Fibroblast of skin of abdomen (primary cell): ENCODE data around the gene UROC1.

Source experiments
- DNase-seq: peaks from one replicate; pipeline ENCODE4 v3.0.0-alpha.2; 2013

The UROC1 gene

DNA sequence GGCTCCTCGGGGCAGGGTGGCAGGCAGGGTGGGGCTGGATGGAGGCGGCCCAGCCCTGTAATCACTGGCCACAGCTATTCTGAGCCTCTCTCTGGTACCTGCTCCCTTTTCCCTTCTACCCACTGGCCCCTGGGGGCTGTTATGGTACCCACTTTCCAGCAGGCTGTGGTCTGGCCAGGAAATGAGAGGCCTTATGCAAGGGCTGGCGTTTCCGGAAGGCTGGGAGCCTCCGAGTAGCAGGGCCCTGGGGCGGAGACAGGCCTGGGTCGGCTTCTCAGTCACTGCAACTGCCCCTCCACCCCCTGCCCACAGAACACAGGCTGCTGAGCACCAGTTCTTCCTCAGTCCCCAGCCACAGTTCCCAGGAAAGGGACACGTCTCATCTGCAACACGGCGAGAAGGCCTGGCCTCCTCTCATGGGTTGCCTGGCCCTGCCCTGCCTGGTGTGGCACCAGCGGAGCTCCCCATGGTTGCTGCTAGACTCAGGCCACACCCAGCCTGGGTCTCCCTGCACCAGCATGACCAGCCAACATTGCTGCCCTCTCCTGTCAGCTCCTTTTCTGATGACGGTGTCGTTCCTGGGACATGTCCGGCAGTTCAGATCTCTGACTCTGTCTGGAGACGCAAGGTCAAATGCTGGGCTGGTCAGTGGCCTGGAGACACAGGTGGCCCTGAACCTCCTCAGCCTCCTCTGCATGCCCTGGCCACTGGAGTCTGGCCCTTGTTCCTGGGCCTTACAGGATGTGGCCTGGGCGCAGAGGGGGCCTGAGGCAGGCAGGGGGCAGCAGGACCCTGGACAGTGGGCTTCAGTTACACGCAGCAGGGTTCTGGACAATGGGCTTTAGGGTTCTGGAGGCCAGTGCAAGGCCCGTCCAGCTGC lies 12.8 kb upstream of the UROC1 start:
- no peak for DNase-seq

GRCh38 chr3:126529585-126530170 lies 12.1 kb upstream of the UROC1 start:
- no peak for DNase-seq

- DNase-seq: peak; percentile 10
These were observed 11.4 kb upstream of the UROC1 start for GRCh38 chr3:126528800-126529541.

DNA sequence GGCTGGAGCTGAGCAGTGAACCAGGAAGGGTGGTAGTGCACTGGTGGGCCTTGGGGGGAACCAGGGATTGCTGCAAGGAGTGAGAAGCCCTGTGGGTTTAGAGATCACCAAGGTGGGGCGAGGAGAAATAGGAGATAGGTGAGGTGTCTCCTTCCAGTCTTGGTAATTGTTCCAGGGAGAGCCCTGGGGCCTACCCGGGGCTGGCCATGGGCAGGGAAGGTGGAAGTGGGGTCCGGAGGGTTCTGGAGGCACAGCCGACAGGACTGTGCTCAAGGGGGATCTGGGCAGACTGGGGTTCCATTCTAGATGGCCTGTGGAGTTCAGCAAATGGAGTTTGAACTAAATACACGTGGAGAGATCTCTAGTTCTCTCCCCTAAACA lies 10.8 kb upstream of the UROC1 start:
- DNase-seq: no peak

DNA sequence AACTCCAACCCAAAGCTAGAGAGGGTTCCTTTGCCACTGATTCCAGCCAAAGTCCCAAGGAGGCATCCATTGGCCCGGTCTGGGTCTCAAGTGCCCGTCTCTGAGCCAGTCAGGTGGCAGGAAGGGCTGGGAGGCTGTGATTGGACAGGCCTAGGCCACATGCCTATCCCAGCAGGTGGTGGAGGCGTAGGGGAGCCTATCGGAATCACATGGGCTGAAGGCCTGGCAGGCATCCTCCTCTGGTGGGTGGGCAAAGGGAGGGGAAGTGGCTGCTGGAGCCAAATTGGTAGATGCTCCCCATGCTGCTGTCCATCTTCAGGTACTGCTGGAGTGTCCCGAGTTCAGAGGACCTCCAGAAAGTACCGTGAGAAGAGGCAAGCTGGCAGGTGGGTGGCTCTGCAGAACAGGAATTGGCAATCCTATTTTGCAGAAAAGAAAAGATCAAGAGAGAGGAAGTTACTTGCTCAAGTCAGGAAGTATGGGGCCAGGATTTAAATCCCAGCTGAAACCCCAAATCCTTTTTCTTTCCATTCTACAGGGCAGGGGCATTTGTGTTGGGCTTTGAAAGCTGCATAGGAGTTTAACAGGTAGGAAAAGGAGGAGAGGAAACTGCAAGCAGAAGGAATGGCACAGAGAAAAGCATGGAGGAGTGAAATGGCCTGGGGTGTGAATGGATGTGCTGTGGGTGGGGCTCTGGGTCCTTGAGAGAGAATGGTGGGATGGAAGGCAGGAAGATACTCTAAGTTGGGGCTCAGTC lies 10.1 kb upstream of the UROC1 start:
- DNase-seq: no peak

DNA sequence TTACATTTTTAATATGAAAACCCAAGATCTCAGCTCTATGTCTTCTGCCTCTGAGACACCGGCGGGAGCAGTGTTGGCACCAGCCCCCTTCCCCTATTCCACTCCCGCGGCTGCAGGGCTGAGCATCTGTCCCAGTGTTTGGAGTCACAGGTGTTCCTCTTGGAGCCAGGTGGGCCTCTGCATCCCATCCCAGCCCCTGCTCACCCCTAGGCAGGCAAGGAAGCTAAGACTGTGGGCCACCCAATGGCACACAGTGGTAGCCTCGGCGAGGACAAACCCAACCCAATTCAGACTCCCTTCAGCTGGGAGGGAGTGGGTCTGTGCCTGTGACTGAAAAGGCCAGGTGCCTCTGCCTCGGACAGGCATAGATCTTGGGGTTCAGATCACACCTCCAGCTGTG lies 9.4 kb upstream of the UROC1 start:
- DNase-seq: no peak

DNA sequence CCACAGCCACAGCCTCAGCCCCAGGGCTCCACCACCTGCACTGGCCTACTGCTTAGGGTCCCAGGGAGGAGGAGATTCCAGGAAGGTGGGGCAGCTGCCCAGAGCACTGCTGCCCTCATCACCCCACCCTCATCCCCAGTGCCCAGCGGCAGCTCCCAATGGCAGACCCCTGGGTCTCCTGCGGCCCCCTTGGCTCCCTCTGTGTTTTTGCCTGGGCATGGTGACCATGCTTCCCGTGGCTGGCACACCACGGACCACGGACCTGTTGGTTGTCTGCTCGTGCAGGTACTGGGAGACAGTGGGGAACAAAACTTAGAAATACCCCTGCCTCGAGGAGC lies 9.1 kb upstream of the UROC1 start:
- DNase-seq: no peak

DNA sequence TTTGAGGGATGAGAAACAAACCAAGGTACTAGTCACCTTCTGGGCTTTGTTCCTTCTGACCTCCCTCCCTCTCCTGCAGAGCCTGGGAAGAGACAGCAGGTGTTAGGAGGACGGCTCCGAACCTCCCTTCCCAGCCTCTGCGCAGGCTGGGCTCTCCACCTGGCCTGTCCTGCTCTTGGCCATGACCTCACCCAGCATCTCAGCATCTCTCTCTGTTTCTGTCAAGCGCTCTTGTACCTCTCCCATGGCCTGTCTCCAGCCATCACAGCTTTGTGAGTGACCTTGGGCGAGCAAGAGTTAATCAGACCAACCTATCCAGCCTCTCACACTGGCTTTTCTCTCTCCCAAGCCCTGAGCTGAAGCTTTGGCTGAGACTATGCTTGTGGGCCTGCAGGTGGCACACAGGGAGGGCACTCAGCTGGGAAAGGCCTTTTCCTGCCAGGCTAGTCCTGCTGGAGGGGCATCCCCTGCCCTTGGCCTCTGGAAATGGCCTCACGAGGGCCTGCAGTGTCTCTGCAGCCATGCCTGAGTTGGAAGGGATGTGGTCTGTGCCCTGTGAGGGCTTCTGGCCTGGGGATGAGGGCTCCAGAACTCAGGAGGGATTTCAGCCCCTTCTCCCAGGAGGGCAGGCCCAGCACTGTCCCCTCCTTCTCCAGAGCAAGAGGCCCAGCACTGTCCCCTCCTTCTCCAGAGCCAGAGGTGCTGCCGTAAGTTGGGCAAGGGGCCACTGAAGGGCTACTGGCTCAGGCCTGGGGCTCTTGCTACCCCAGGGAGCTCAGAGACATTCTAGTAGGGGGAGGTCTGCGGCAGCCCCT lies 8.5 kb upstream of the UROC1 start:
- DNase-seq: no peak

DNA sequence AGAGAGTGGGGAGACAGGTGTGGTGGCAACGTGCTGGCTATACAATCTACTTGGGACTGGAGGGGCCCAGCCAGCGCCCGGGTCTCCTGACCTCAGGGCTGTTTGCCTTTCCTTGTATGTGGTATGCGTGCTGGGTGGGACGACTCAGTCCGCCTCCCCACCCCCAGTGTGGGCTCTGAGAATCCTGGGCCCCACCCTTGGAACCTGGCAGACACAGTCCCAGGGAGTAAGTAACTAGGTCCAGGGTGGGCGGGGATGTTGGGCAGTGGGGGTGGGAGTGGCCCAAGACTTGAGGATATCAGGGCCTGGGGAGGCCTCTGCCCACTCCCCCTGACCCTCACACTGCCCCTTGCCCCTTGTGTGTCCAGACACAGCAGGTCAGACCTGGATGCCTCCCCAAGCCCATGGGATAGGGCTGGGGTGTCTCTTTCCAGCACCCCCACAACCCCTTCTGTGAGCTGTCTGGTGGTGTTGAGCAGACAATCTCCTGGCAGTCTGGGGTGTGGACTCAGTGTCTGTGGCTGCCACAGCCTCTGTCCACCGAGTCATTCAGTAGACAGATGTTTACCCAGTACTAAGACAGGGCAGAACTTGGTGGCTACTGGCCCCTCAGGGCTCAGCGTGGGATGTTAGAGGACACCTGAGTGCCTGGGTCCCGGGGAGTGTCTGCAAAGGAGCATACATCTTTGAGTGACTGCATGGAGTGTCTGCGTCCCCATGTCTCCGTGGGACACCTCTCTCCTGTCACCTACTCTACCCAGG lies 7.7 kb upstream of the UROC1 start:
- DNase-seq: no peak

DNA sequence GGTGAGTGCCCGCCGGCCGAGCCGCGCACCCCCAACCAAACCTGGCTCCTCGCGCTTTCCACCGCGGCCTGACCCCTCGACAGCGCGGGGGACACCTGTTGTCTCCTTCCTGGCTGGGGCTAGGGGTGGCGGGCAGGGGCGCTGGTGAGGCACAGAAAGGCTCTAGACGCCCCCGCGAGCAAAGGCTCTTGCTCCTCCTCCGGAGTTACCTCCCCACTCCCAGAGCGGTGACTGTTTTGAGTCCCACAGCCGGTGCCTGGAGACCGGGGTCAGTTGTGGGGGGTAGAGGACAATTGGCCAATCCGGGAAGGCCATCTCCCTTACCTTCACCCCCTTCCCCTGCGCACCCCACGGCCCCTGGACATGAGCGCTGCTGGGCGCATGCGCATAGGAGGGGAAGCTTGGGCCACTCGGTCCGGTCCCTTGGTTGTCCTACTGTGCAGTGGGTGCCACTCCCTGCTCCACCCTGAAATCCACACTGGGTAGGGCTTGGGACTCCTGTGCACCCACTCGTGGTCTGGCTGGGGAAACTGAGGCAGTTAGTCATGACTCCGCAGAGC lies 6.9 kb upstream of the UROC1 start:
- DNase-seq: no peak

DNA sequence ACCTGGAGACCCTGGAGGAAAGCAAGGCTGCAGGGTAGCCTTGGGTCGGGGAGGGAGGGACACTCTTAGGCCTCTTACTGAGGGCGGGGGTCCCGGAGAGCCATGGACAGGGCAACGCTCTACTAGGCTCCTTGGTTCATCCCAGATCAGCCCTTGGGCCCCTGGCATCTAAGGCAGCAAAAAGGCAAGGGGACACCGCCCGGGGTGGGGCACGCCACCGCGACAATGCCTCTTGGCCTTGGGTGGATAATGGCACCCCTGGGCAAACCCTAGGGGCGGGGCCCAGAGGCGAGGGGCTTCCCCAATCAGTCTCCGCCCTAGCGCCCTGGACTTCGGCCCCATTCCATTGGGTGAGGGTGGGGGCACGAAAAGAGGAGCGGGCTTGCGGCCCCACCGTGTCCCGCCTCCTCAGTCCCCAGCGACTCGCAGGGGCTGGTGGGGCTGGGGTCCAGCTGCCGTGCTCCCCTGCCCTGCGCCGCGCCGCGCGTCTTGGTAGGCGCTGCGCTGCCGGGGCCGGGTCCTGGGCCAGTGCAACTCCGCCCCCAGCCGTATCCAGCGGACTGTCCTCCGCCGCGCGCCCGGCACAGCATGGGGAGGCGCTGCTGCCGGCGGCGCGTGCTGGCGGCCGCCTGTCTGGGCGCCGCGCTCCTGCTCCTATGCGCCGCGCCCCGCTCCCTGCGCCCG lies 6.3 kb upstream of the UROC1 start, which contains the start of gene CHST13:
TSS of gene CHST13 (plus strand) at position 411 of the 684 bp plus-strand sequence. CDS start at position 589, 178 bp downstream.
- peak; percentile 15 for DNase-seq

DNA sequence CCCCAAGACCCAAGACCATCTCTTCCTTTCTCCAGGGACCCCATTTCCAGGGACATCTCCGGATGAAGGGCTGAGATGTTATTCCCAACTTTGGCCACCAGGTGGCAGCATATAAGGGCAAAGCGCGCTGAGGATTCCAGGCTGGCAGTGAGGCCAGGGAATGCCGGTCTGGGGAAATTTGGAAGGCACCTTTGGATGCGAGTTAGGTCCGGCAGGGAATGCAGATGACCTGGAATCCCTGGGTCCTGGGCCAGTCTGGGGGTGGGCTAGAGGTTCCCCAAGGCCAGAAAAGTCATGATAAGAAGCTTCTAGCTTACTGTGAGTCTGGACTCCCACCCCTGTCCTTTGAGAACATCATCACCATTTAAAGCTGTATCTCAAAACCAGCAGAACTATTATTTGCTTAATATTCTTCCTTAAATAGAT lies 4.8 kb upstream of the UROC1 start:
- DNase-seq: peak; percentile 39

GRCh38 chr3:126521122-126521891 lies 3.7 kb upstream of the UROC1 start:
- DNase-seq: no peak

DNA sequence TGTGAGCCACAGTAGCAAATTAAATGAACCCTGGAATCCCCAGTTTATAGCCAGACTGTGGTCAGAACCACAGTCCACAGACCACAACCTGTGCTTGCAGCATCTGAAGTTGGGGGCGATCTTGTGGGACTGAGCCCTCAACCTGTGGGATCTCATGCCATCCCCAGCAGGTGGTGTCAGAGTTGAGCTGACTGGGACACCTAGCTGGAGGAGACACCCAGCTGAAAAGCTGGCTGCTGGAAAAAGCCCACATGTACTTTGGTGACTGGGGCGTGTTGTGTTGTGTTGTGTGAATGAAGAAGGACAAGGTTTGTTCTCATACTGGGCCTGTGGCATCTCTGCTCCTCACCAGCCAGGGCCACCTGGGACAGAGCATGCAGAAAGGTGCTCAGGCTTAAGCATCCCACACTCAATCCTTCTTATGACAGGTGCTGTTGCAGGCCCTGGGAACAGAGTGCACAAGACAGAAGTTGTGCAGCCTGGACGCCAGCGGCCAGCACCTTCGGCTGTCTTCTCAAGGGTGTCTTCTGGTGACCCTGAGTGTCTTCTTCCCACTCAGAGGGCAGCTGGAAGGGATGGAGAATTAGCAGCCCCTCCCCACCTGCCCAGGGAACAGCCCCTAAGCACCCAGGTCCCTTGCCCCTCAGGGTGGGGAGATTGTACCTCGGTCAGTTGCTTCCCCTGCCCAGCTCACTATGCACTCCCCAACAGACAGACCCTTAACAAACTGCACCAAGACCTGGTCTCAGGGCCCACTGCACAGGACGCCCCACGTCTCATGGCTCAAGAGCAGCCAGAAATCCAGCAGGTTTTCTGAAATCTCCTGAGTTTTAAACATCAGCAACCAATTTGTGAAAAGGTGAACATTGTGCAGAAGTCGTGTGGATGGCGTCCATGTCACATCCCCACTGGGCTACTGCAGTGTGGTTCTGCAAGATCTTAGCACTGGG lies 2.2 kb upstream of the UROC1 start:
- DNase-seq: no peak

DNA sequence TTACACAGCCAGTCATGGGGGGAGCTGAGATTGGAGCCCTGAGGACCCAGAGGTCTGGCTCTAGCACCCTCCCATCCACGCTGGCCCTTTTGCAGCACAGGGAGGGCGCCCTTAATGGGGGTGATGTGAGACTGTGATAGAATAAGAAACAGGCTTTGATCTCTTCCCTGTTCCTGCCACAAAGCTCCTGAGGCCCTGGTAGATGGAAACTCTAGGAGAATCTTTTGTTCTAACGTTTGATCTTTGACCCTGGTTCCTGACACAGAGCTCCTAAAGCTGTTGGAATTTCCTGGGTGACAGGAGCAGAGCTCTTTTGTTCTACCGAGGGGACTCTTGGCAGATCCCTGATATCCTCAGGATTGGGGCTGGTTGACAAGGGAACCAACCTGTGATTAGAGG lies 1.2 kb upstream of the UROC1 start:
- no peak for DNase-seq

- DNase-seq: no peak
These were observed 609 bp upstream of the UROC1 start for GRCh38 chr3:126517986-126518778.

DNA sequence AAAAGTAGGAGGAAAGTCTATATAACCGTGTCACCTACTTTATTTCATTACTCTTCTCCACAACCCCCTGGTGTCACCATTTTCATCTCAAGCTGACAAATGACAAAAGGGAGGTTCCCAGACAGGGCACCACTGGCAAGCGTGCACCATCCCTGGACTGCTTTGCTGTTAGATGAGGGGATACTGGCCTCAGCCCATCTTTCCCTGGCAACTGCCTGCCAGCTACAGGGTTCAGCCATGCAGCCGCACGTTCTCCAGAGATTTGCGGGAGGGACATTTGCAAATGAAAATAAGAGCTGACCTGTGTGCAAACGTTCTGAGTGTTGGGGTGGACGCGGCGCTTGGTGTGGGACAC lies 660 bp downstream of the UROC1 start:
- no peak for DNase-seq
